ENCODE measurements around the gene KISS1R.

The KISS1R gene

DNA sequence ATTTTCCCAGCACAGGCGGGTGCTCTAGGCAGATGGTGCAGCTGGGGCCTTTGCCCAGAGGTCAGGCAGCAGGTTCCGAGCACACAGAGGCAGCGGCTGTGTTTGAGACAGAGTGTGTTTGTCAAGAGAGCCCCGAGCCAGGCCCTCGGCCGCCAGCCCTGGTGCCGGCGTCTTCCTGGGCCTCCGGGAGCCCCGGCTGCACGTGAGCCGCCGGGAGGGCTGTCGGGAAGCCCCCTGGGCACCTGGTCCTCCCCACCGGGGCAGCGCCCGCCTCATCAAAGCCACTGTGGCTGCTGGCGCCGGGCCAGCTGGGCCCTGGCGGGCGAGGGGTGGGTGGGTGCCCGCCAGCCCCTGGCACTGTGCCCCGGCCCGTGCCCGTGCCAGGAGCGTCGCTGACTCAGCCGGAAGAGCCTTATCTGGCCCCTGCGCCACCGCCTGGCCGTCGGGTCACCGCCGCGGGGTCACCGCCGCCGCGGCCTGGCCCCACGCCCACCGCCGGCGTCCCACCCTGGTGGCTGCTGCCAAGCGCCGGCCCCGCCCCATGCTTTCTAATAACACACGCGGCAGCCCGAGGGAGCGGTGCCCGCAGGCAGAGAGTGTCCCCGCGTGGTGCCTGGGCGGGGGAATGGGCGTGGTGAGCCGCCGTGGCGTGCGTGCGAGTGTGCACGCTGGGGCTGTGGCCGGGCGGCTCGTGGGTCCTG, 23.6 kb downstream of the KISS1R start:
- no peak overlapping the region for H3K4me3 ChIP-seq (replicated peaks; ENCODE audit: low read depth, low read length)
- no peak for DNase-seq (ENCODE audit: extremely low read depth, low read depth)

DNA sequence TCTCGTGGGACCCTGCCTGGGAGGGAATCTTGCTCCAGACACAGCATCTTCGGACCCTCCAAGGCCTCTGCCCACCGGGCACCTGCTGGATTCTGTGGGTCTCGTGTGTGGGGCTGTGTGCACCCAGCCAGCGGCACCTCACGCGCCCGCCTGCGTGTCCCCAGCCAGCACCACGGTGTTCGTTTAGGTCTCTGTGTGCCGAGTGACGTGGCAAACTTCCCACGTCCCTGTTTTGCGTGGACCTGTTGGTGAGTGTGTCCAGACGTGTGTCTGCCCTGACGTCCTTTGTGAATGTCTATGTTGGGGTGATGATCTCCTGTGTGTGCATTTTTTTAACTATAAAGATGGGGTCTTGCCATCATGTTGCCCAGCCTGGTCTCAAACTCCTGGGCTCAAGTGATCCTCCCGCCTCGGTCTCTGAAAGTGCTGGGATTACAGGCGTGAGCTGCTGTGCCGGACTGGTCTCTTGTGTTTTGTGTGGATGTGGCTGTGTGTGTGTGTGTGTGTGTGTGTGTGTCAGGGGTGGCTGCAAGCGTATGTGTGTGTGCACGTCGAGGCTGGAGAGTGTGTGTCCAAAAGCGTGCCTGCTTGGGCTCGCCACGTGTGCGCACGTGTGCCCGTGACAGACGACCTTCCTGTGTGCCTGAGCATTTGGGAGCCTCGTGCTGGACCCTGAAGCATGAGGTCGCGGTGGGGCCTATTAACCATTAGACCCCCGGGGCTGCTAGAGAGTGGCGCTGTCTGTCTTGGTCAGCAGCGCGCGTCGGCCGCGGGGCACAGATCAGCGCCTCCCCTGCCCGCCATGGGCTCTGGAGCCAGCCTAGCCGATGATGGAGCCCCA, 24.4 kb downstream of the KISS1R start:
- DNase-seq (ENCODE audit: extremely low read depth, low read depth), result no peak
- TF ChIP-seq, protein P1, sequence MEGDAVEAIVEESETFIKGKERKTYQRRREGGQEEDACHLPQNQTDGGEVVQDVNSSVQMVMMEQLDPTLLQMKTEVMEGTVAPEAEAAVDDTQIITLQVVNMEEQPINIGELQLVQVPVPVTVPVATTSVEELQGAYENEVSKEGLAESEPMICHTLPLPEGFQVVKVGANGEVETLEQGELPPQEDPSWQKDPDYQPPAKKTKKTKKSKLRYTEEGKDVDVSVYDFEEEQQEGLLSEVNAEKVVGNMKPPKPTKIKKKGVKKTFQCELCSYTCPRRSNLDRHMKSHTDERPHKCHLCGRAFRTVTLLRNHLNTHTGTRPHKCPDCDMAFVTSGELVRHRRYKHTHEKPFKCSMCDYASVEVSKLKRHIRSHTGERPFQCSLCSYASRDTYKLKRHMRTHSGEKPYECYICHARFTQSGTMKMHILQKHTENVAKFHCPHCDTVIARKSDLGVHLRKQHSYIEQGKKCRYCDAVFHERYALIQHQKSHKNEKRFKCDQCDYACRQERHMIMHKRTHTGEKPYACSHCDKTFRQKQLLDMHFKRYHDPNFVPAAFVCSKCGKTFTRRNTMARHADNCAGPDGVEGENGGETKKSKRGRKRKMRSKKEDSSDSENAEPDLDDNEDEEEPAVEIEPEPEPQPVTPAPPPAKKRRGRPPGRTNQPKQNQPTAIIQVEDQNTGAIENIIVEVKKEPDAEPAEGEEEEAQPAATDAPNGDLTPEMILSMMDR (IDR thresholded peaks at IDR 0.05; ENCODE audit: low read depth, low read length, missing control alignments), result no peak
- no peak overlapping the region for H3K4me3 ChIP-seq (replicated peaks; ENCODE audit: low read depth, low read length)

More for the DNA sequence above, 23.6 kb downstream of the KISS1R start:
- TF ChIP-seq, protein P1 (IDR thresholded peaks at IDR 0.05; ENCODE audit: low read depth, low read length, missing control alignments), result no peak

DNA sequence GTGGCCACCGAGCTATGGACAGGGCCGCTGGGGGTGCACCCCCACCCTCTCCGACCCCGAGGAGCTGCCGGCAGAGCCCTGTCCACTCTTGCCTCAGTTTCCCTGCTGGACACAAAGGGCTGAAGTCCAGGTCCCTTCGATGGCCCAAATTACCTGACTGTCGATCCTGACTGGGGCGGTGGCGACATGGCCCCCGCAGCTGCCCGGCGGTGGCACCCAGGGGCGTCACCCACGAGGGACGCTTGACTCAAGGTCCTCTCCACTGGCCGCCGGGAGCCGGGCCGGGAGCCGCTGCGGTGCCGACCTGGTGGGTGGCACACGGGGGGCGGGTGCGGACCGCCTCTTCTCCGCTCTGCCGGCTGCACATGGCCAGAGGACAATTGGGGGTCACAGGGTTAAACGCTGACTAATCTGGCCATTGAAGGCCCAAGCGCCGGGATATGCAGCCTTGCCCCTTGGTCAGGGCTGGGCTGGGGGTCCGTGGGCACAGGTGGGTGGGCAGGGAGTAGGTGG, 25.1 kb downstream of the KISS1R start:
- no peak overlapping the region for H3K4me3 ChIP-seq (replicated peaks; ENCODE audit: low read depth, low read length)
- no peak for DNase-seq (ENCODE audit: extremely low read depth, low read depth)
- TF ChIP-seq, protein P1 (IDR thresholded peaks at IDR 0.05; ENCODE audit: low read depth, low read length, missing control alignments), result no peak

DNA sequence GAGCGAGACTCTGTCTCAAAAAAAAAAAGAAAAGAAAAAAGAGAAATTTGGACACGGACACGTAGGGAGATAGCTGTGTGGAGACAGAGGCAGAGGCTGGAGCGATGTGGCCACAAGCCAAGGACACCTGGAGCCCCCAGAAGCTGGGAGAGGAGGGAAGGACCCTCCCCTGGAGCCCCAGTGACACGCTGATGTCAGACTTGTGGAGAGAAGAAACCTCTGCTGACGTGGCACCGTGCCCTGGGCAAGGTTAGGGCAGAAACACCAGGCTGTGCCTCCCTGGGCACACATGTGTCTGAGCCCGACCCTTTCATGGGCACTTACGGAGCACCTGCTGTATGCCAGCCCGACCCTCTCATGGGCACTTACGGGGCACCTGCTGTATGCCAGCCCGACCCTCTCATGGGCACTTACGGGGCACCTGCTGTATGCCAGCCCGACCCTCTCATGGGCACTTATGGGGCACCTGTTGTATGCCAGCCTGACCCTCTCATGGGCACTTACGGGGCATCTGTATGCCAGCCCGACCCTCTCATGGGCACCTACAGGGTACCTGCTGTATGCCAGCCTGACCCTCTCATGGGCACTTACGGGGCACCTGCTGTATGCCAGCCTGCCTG, 26.5 kb downstream of the KISS1R start:
- TF ChIP-seq, protein P1 (IDR thresholded peaks at IDR 0.05; ENCODE audit: low read depth, low read length, missing control alignments), result no peak
- H3K4me3 ChIP-seq (replicated peaks; ENCODE audit: low read depth, low read length), result no peak overlapping the region
- DNase-seq (ENCODE audit: extremely low read depth, low read depth), result no peak

DNA sequence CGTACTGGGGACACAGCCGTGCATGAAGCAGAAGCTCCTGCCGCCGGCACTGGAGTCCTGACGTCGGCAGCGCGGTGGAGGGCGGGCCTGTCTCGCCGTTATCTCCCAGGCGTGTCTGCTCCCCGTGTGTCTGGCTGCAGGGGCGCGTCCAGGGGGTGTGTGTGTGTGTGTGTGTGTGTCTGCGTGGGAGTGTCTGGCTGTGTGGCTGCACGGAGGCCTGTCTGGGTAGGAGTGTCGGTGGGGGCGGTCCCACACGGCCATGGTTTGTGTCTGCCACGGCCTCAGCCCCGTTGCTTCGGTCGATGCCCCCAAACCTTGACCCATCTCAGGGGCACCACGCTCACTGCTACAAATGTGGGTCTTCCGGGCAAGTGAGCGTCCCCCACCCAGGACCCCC, 27.0 kb downstream of the KISS1R start:
- no peak for DNase-seq (ENCODE audit: extremely low read depth, low read depth)
- TF ChIP-seq, protein P1 (IDR thresholded peaks at IDR 0.05; ENCODE audit: low read depth, low read length, missing control alignments), result no peak
- no peak overlapping the region for H3K4me3 ChIP-seq (replicated peaks; ENCODE audit: low read depth, low read length)

DNA sequence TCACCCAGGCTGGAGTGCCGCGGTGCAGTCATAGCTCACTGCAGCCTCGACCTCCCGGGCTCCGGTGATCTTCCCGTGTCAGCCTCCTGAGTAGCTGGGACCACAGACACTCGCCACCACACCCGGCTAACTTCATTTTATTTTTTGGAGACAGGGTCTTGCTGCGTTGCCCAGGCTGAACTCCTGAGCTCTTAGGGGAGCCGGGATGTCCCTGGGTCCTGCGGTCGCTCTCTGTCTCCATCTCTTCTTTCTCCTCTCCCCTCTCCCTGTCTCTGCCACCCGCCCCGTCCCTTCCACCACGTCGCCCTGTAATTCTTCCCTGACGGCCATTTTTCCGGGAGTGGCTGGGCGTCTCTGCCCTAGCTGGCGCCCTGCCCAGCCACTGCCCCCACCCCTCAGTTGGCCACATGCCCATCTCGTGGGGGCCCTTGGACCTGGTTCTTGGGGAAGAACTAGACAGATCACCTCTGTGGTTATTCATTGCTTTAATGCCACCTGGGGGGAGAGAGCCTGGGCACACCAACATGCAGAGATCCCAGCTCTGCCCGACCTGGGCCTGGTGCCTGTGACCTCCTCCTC, 27.6 kb downstream of the KISS1R start:
- TF ChIP-seq, protein P1 (IDR thresholded peaks at IDR 0.05; ENCODE audit: low read depth, low read length, missing control alignments), result no peak
- H3K4me3 ChIP-seq (replicated peaks; ENCODE audit: low read depth, low read length), result no peak overlapping the region
- DNase-seq (ENCODE audit: extremely low read depth, low read depth), result no peak
